Smooth muscle cell (in vitro differentiated cells): Measurements from ENCODE around the gene TTLL11. TPM values are rescaled to one million over a fixed set of nuclear protein-coding genes. Genes with fewer than 3 reads are reported as not detected.

Source experiments
- DNase-seq: peaks from one replicate; lab custom pipeline; 2025; ENCODE audit not compliant: unreplicated experiment; lab: John Stamatoyannopoulos, UW
- H2AFZ ChIP-seq: fragments of 200-600 bp; sonication (generic); 2 replicates; pipeline ENCODE4 v1.6.0; 2016; ENCODE audit warnings: antibody characterized with exemption, low read depth, mild to moderate bottlenecking
- H3F3A ChIP-seq: fragments of 200-600 bp; sonication (generic); 2 replicates; pipeline ENCODE4 v1.6.0; 2017; ENCODE audit warnings: antibody characterized with exemption, low read depth
- H3K27ac ChIP-seq: fragments of 200-600 bp; sonication (generic); 2 replicates; pipeline ENCODE4 v1.5.1; 2016; ENCODE audit warnings: low read depth, mild to moderate bottlenecking
- H3K27me3 ChIP-seq: fragments of 200-600 bp; sonication (generic); 2 replicates; pipeline ENCODE4 v1.6.1; 2016; ENCODE audit warnings: low read depth, mild to moderate bottlenecking
- H3K36me3 ChIP-seq: fragments of 200-600 bp; sonication (generic); 2 replicates; pipeline ENCODE4 v1.5.1; 2016; ENCODE audit warnings: low read depth
- H3K4me1 ChIP-seq: fragments of 200-600 bp; sonication (generic); 2 replicates; pipeline ENCODE4 v1.5.1; 2016; ENCODE audit warnings: low read depth
- H3K4me2 ChIP-seq: fragments of 200-600 bp; sonication (generic); 2 replicates; pipeline ENCODE4 v1.6.0; 2016; ENCODE audit warnings: mild to moderate bottlenecking
- H3K4me3 ChIP-seq: fragments of 200-600 bp; sonication (generic); 2 replicates; pipeline ENCODE4 v1.5.1; 2016; ENCODE audit warnings: mild to moderate bottlenecking
- H3K79me2 ChIP-seq: fragments of 200-600 bp; sonication (generic); 2 replicates; pipeline ENCODE4 v1.6.0; 2016; ENCODE audit warnings: low read depth, mild to moderate bottlenecking
- H3K9ac ChIP-seq: fragments of 200-600 bp; sonication (generic); 2 replicates; pipeline ENCODE4 v1.6.0; 2016; ENCODE audit warnings: low read depth
- H3K9me3 ChIP-seq: fragments of 200-600 bp; sonication (generic); replicated peaks from 2 replicates; pipeline ENCODE4 v1.5.1; 2016; ENCODE audit warnings: low read depth
- H4K20me1 ChIP-seq: fragments of 200-600 bp; sonication (generic); 2 replicates; pipeline ENCODE4 v1.6.0; 2016; ENCODE audit warnings: low read depth
- WGBS: methylation state at CpG from one replicate; pipeline ENCODE4 v1.1.7; 2016; ENCODE audit warnings: low lambda C conversion rate; 5-methylcytosine and 5-hydroxymethylcytosine counted together
- polyA plus RNA-seq: library from polyadenylated mRNA; unstranded; fragments of >200 nt; fragmentation: Nextera tagmentation; extraction: Ambion mirVana; gene quantifications from 2 replicates; pipeline ENCODE4 v1.2.1, GENCODE V29; 2016
- total RNA-seq: library from RNA; depleted of rRNA; stranded (reverse); fragments of >200 nt; gene quantifications from 2 replicates; pipeline ENCODE4 v1.2.3, GENCODE V29; 2014
- TF ChIP-seq, protein P1 (sequence below): fragments of 200-600 bp; sonication (generic); IDR thresholded peaks from 2 replicates; pipeline ENCODE4 v1.5.1; 2017; ENCODE audit warnings: borderline replicate concordance, mild to moderate bottlenecking, antibody characterized with exemption; ENCODE audit not compliant: insufficient read depth, poor library complexity, severe bottlenecking

The TTLL11 gene
- total and polyA plus RNA-seq, 2 experiments from 2014 or later = 2.6 to 3.7 TPM

DNA sequence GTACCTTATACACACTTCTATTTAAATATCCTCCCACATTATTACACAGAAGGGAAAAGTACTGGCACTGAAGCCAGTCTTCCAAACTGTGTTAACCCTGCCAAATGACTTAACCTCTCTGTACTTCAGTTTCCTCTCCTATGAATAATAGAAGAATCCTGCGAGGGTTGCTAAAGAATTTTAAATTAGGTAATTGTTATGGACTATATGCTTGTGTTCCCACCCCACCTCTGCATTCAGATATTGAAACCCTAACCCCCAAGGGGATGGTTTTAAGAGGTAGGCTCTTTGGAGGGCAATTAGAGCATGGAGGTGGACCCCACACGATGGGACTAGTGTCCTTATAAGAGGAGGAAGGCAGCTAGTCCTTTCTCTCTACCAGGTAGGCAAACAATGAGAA is 72.7 kb downstream of the TTLL11 start:
- no peak overlapping the region for H3K27ac ChIP-seq
- H3K4me2 ChIP-seq = no peak overlapping the region
- no peaks in the 10 kb centered on the region for H3K79me2 ChIP-seq
- H3K9ac ChIP-seq = no peak overlapping the region
- H3K9me3 ChIP-seq = no peaks in the 10 kb centered on the region
- H3K36me3 ChIP-seq = no peaks in the 10 kb centered on the region
- DNase-seq = no peak
- WGBS = 29% methylated on average over 2 of the region's 2 CpGs
- no peaks in the 10 kb centered on the region for H3F3A ChIP-seq
- no peaks in the 10 kb centered on the region for H4K20me1 ChIP-seq
- H3K4me1 ChIP-seq = no peaks in the 10 kb centered on the region
- no peaks in the 10 kb centered on the region for H3K27me3 ChIP-seq
- TF ChIP-seq, protein P1, sequence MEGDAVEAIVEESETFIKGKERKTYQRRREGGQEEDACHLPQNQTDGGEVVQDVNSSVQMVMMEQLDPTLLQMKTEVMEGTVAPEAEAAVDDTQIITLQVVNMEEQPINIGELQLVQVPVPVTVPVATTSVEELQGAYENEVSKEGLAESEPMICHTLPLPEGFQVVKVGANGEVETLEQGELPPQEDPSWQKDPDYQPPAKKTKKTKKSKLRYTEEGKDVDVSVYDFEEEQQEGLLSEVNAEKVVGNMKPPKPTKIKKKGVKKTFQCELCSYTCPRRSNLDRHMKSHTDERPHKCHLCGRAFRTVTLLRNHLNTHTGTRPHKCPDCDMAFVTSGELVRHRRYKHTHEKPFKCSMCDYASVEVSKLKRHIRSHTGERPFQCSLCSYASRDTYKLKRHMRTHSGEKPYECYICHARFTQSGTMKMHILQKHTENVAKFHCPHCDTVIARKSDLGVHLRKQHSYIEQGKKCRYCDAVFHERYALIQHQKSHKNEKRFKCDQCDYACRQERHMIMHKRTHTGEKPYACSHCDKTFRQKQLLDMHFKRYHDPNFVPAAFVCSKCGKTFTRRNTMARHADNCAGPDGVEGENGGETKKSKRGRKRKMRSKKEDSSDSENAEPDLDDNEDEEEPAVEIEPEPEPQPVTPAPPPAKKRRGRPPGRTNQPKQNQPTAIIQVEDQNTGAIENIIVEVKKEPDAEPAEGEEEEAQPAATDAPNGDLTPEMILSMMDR = no peak
- no peak overlapping the region for H2AFZ ChIP-seq
- H3K4me3 ChIP-seq = no peak overlapping the region

DNA sequence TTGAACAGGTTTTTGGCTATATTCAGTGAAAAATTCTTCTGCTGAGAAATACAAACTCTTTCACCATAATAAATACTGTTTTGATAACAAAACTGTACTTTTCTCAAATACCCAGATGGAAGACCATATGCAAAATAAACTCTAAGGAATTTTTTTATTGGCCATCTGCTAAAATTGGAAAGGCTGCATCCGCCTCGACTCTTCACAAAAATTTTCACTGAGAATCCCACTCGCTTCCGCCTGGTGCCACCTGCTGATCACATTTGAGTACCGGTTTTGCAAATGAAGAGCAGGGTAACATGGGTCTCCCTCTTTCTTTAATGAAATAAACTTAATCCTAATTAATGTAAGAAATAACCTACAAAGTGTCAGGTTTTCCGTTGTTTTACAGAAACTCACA is 76.4 kb downstream of the TTLL11 start:
- H3F3A ChIP-seq = no peaks in the 10 kb centered on the region
- H3K4me3 ChIP-seq = no peak overlapping the region
- TF ChIP-seq, protein P1 = peak; percentile 32
- H3K4me2 ChIP-seq = no peak overlapping the region
- H3K9ac ChIP-seq = no peak overlapping the region
- no peak overlapping the region for H2AFZ ChIP-seq
- H3K27ac ChIP-seq = no peak overlapping the region
- no peak for DNase-seq
- H3K79me2 ChIP-seq = no peaks in the 10 kb centered on the region
- H3K4me1 ChIP-seq = no peaks in the 10 kb centered on the region
- no peaks in the 10 kb centered on the region for H4K20me1 ChIP-seq
- no peaks in the 10 kb centered on the region for H3K27me3 ChIP-seq
- H3K9me3 ChIP-seq = no peaks in the 10 kb centered on the region
- WGBS = 33% methylated on average over 6 of the region's 6 CpGs
- no peaks in the 10 kb centered on the region for H3K36me3 ChIP-seq

DNA sequence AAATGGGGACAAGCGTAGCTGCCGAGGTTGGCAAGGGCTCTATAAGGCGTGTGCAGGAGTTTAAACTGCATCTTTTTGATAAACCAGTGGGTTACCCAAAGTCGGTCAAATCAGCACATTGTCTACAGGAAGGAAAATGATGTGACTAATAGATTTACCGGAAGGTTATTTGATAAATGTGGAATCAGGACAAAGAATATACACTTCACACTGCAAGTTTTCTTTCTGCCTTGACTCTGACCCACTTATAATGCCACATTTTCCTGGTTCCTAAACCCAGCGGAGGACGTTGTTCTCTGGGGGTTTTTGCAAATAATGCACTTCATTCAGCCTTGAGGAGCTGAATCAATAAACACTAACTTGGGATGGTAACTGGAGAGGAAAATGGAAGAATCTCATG is 76.8 kb downstream of the TTLL11 start:
- 87% methylated on average over 7 of the region's 7 CpGs for WGBS
- Histone ChIP-seq H3K9ac (no peak overlapping the region), H2AFZ (no peak overlapping the region), H3K27me3 (no peaks in the 10 kb centered on the region), H3K9me3 (no peaks in the 10 kb centered on the region), H4K20me1 (no peaks in the 10 kb centered on the region), H3K4me3 (no peak overlapping the region), H3K79me2 (no peaks in the 10 kb centered on the region), H3K4me1 (no peaks in the 10 kb centered on the region), H3K4me2 (no peak overlapping the region), H3K27ac (no peak overlapping the region), H3F3A (no peaks in the 10 kb centered on the region), H3K36me3 (no peaks in the 10 kb centered on the region)
- DNase-seq = no peak
- TF ChIP-seq, protein P1 = no peak

DNA sequence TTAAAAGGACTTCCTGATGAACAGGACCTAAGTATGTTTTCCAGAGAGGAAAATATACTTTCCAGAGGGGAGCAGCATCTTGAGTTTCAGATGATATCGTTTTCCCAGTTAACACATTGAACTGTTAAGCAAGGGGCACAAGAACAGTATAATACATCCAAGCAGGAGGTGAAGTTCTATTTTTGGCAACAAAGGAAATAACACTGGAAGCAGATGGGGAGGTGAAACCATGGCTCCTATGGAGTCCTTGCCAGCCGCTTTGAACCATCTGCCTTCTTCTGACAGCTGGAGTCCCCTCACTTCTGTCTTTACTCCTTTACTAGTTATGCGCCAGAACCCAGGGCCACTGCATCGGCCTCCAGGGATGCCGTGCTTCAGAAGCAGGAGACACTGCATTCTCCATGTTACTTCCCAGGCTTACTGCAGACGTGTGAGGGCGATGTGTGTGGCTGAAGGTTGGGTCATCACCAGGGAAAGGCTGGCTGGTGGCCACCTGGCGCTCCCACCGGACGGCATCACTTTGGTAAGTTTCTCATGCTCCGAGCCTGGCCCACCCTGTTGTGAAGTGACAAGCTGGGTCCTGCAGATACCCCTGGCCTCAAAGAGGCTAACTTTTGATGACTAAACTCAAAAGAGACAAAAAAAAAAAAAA is 77.8 kb downstream of the TTLL11 start:
- H3K27me3 ChIP-seq = no peaks in the 10 kb centered on the region
- no peak overlapping the region for H3K27ac ChIP-seq
- WGBS = 95% methylated on average over 11 of the region's 11 CpGs
- H4K20me1 ChIP-seq = no peaks in the 10 kb centered on the region
- H2AFZ ChIP-seq = no peak overlapping the region
- H3K79me2 ChIP-seq = no peaks in the 10 kb centered on the region
- no peaks in the 10 kb centered on the region for H3F3A ChIP-seq
- H3K4me3 ChIP-seq = no peak overlapping the region
- no peak for DNase-seq
- no peaks in the 10 kb centered on the region for H3K4me1 ChIP-seq
- TF ChIP-seq, protein P1 = no peak
- H3K9me3 ChIP-seq = no peaks in the 10 kb centered on the region
- H3K9ac ChIP-seq = no peak overlapping the region
- H3K4me2 ChIP-seq = no peak overlapping the region
- H3K36me3 ChIP-seq = no peaks in the 10 kb centered on the region
